ENCODE results near the gene PCDH20. TPM values are rescaled to one million over a fixed set of nuclear protein-coding genes. Genes with fewer than 3 reads are reported as not detected.
"Not testable (repeated sequence)": the region's sequence is repeated elsewhere in the genome, so short reads cannot be mapped to it uniquely, and the experiment has no call there.

The PCDH20 gene
- total RNA-seq, 4 donors from 2014 or later = 0.21 to 2.0 (median 0.48) TPM

GRCh38 chr13:61391426-61391825 lies 24.2 kb downstream of the PCDH20 start:
- Histone ChIP-seq H3K4me3 (no peak overlapping the region), H3K4me1 (no peaks in the 10 kb centered on the region), H3K36me3 (no peaks in the 10 kb centered on the region), H3K27me3 (no peaks in the 10 kb centered on the region), H3K9me3 (no peaks in the 10 kb centered on the region), H3K27ac (no peak overlapping the region)
- TF ChIP-seq EP300 (IDR thresholded peaks at IDR 0.05) (no peak), CTCF (IDR thresholded peaks at IDR 0.05) (no peak), POLR2A (IDR thresholded peaks at IDR 0.05) (no peak)
- WGBS, 2 donors = 79 to 86% methylated on average over 7 of the region's 7 CpGs
- no peak for DNase-seq (ENCODE audit: low spot score in 2 of 2)

GRCh38 chr13:61387694-61388093 lies 28.0 kb downstream of the PCDH20 start:
- no peaks in the 10 kb centered on the region for H3K4me1 ChIP-seq
- H3K27me3 ChIP-seq = no peaks in the 10 kb centered on the region
- 69 to 72% methylated on average over 3 of the region's 3 CpGs for WGBS, 2 donors
- no peaks in the 10 kb centered on the region for H3K9me3 ChIP-seq
- no peak for DNase-seq (ENCODE audit: low spot score in 2 of 2)
- H3K27ac ChIP-seq = no peak overlapping the region
- no peak overlapping the region for H3K4me3 ChIP-seq
- TF ChIP-seq POLR2A (IDR thresholded peaks at IDR 0.05) (no peak), EP300 (IDR thresholded peaks at IDR 0.05) (no peak), CTCF (IDR thresholded peaks at IDR 0.05) (no peak)
- no peaks in the 10 kb centered on the region for H3K36me3 ChIP-seq

- Histone ChIP-seq H3K4me1 (no peaks in the 10 kb centered on the region), H3K27me3 (no peaks in the 10 kb centered on the region), H3K27ac (no peak overlapping the region), H3K9me3 (no peaks in the 10 kb centered on the region), H3K36me3 (no peaks in the 10 kb centered on the region), H3K4me3 (no peak overlapping the region)
- WGBS, 2 donors = 79 to 89% methylated on average over 2 of the region's 2 CpGs
- TF ChIP-seq EP300 (IDR thresholded peaks at IDR 0.05) (no peak), POLR2A (IDR thresholded peaks at IDR 0.05) (no peak), CTCF (IDR thresholded peaks at IDR 0.05) (no peak)
- DNase-seq (ENCODE audit: low spot score in 2 of 2) = no peak
Measured at GRCh38 chr13:61383111-61383510, 32.5 kb downstream of the PCDH20 start.

- no peaks in the 10 kb centered on the region for H3K4me1 ChIP-seq
- no peak overlapping the region for H3K4me3 ChIP-seq
- TF ChIP-seq CTCF (IDR thresholded peaks at IDR 0.05) (no peak), POLR2A (IDR thresholded peaks at IDR 0.05) (no peak), EP300 (IDR thresholded peaks at IDR 0.05) (no peak)
- no peaks in the 10 kb centered on the region for H3K36me3 ChIP-seq
- H3K9me3 ChIP-seq = no peaks in the 10 kb centered on the region
- DNase-seq (ENCODE audit: low spot score in 2 of 2) = no peak
- no peak overlapping the region for H3K27ac ChIP-seq
- WGBS, 2 donors = 73 to 78% methylated on average over 3 of the region's 3 CpGs
- H3K27me3 ChIP-seq = no peaks in the 10 kb centered on the region
Measured at GRCh38 chr13:61370520-61370919, 45.1 kb downstream of the PCDH20 start.

GRCh38 chr13:61364690-61365089 lies 51.0 kb downstream of the PCDH20 start:
- H3K27ac ChIP-seq; H3K4me1 ChIP-seq; DNase-seq (ENCODE audit: low spot score in 2 of 2); H3K27me3 ChIP-seq; H3K36me3 ChIP-seq; H3K4me3 ChIP-seq; H3K9me3 ChIP-seq: not testable (repeated sequence)
- WGBS, 2 donors = 87 to 94% methylated on average over 4 to 5 of the region's 5 CpGs

GRCh38 chr13:61362522-61362921 lies 53.1 kb downstream of the PCDH20 start:
- no peaks in the 10 kb centered on the region for H3K36me3 ChIP-seq

More at GRCh38 chr13:61362522-61362921, 53.1 kb downstream of the PCDH20 start:
- no peak for DNase-seq (ENCODE audit: low spot score in 2 of 2)
- no peak overlapping the region for H3K4me3 ChIP-seq
- H3K9me3 ChIP-seq = peaks cover 0 to 4% (median 0%) of the 10 kb centered on the region in 4 donors
- no peaks in the 10 kb centered on the region for H3K4me1 ChIP-seq
- H3K27ac ChIP-seq = no peak overlapping the region
- TF ChIP-seq EP300 (IDR thresholded peaks at IDR 0.05) = no peak
- TF ChIP-seq CTCF (IDR thresholded peaks at IDR 0.05) = no peak
- no peak for TF ChIP-seq POLR2A (IDR thresholded peaks at IDR 0.05)
- H3K27me3 ChIP-seq = no peaks in the 10 kb centered on the region

All from tibial nerve (tissue), 4 donors.